Karpas-422 (cell line): ENCODE results near the gene KRTAP4-7. TPM values are rescaled to one million over a fixed set of nuclear protein-coding genes. Genes with fewer than 3 reads are reported as not detected.

Experiments used
- total RNA-seq: library from RNA; depleted of rRNA; stranded (reverse); fragments of >200 nt; shearing (Covaris generic); gene quantifications from 2 replicates; pipeline ENCODE4 v1.2.3, GENCODE V29; 2014; ENCODE audit warnings: low replicate concordance; rRNA removed

Gene KRTAP4-7
- total RNA-seq, 1 experiment from 2014 or later: not detected

Other genes with a start within 250 kb of the KRTAP4-7 start
- gene KRT12, start 216.9 kb upstream of the KRTAP4-7 start, total RNA-seq: not detected in 2 replicates
- gene KRT20, start 198.9 kb upstream of the KRTAP4-7 start, total RNA-seq: not detected in 2 replicates
- not detected in 2 replicates for gene KRT23, start 146.5 kb upstream of the KRTAP4-7 start, total RNA-seq
- gene KRT39, start 117.2 kb upstream of the KRTAP4-7 start, total RNA-seq: not detected in 2 replicates
- not detected in 2 replicates for gene KRT40, start 99.8 kb upstream of the KRTAP4-7 start, total RNA-seq
- not detected in 2 replicates for gene KRTAP3-3, start 90.0 kb upstream of the KRTAP4-7 start, total RNA-seq
- not detected in 2 replicates for gene KRTAP3-2, start 84.2 kb upstream of the KRTAP4-7 start, total RNA-seq
- not detected in 2 replicates for gene KRTAP3-1, start 75.0 kb upstream of the KRTAP4-7 start, total RNA-seq
- not detected in 2 replicates for gene KRTAP1-5, start 56.9 kb upstream of the KRTAP4-7 start, total RNA-seq
- gene KRTAP1-4, start 54.0 kb upstream of the KRTAP4-7 start, total RNA-seq: not detected in 2 replicates
- gene KRTAP1-3, start 49.3 kb upstream of the KRTAP4-7 start, total RNA-seq: not detected in 2 replicates
- not detected in 2 replicates for gene KRTAP1-1, start 42.7 kb upstream of the KRTAP4-7 start, total RNA-seq
- not detected in 2 replicates for gene KRTAP2-1, start 36.8 kb upstream of the KRTAP4-7 start, total RNA-seq
- not detected in 2 replicates for gene KRTAP2-2, start 28.9 kb upstream of the KRTAP4-7 start, total RNA-seq
- not detected in 2 replicates for gene KRTAP2-3, start 24.0 kb upstream of the KRTAP4-7 start, total RNA-seq
- gene KRTAP2-4, start 18.3 kb upstream of the KRTAP4-7 start, total RNA-seq: not detected in 2 replicates
- not detected in 2 replicates for gene KRTAP4-8, start 14.0 kb downstream of the KRTAP4-7 start, total RNA-seq
- gene KRTAP4-16, start 18.1 kb downstream of the KRTAP4-7 start, total RNA-seq: not detected in 2 replicates
- gene KRTAP4-9, start 21.2 kb downstream of the KRTAP4-7 start, total RNA-seq: not detected in 2 replicates
- gene KRTAP4-11, start 34.2 kb downstream of the KRTAP4-7 start, total RNA-seq: not detected in 2 replicates
- gene KRTAP4-12, start 40.0 kb downstream of the KRTAP4-7 start, total RNA-seq: not detected in 2 replicates
- gene KRTAP4-6, start 56.4 kb downstream of the KRTAP4-7 start, total RNA-seq: not detected in 2 replicates
- gene KRTAP4-5, start 65.7 kb downstream of the KRTAP4-7 start, total RNA-seq: not detected in 2 replicates
- not detected in 2 replicates for gene KRTAP4-4, start 76.6 kb downstream of the KRTAP4-7 start, total RNA-seq
- gene KRTAP4-3, start 84.1 kb downstream of the KRTAP4-7 start, total RNA-seq: not detected in 2 replicates
- gene KRTAP4-2, start 94.1 kb downstream of the KRTAP4-7 start, total RNA-seq: not detected in 2 replicates
- gene KRTAP4-1, start 100.8 kb downstream of the KRTAP4-7 start, total RNA-seq: not detected in 2 replicates
- not detected in 2 replicates for gene KRTAP9-1, start 105.7 kb downstream of the KRTAP4-7 start, total RNA-seq
- not detected in 2 replicates for gene KRTAP9-2, start 142.5 kb downstream of the KRTAP4-7 start, total RNA-seq
- gene KRTAP9-3, start 148.3 kb downstream of the KRTAP4-7 start, total RNA-seq: not detected in 2 replicates
- not detected in 2 replicates for gene KRTAP9-8, start 153.8 kb downstream of the KRTAP4-7 start, total RNA-seq
- not detected in 2 replicates for gene KRTAP9-4, start 165.5 kb downstream of the KRTAP4-7 start, total RNA-seq
- gene KRTAP9-9, start 171.2 kb downstream of the KRTAP4-7 start, total RNA-seq: not detected in 2 replicates
- not detected in 2 replicates for gene KRTAP9-6, start 181.2 kb downstream of the KRTAP4-7 start, total RNA-seq
- not detected in 2 replicates for gene KRTAP9-7, start 191.5 kb downstream of the KRTAP4-7 start, total RNA-seq
- gene KRTAP29-1, start 218.7 kb downstream of the KRTAP4-7 start, total RNA-seq: not detected in 2 replicates
- gene KRTAP16-1, start 225.2 kb downstream of the KRTAP4-7 start, total RNA-seq: not detected in 2 replicates
- gene KRTAP17-1, start 231.6 kb downstream of the KRTAP4-7 start, total RNA-seq: 1.6 TPM in 1 of 2 replicates, not detected in the other